Thyroid gland (tissue), 4 donors: ENCODE data around the gene KIF17. TPM values are rescaled to one million over a fixed set of nuclear protein-coding genes. Genes with fewer than 3 reads are reported as not detected.

Source experiments
- DNase-seq, 2 donors: peaks; one replicate each; pipeline ENCODE4 v3.0.0-alpha.2; 2019
- H3K27ac ChIP-seq, 3 donors: fragments of 200-600 bp; sonication (generic); 1 replicate in 2 of 3; 2 replicates in 1 of 3; pipeline ENCODE4 v1.5.1; 2016 to 2019; ENCODE audit warnings: mild to moderate bottlenecking in 1 of 3, moderate library complexity in 1 of 3
- H3K27me3 ChIP-seq: fragments of 200-600 bp; sonication (generic); one replicate; pipeline ENCODE4 v1.5.1; 2019
- H3K36me3 ChIP-seq, 2 donors: fragments of 200-600 bp; sonication (generic); one replicate each; pipeline ENCODE4 v1.5.1; 2016 to 2019
- H3K4me1 ChIP-seq, 2 donors: fragments of 200-600 bp; sonication (generic); one replicate each; pipeline ENCODE4 v1.5.1; 2017 to 2019
- H3K4me3 ChIP-seq, 3 donors: fragments of 200-600 bp; sonication (generic); replicated peaks in 1 of 3; 1 replicate in 2 of 3; 2 replicates in 1 of 3; pipeline ENCODE4 v1.5.1; 2016; ENCODE audit warnings: mild to moderate bottlenecking in 1 of 3
- H3K9me3 ChIP-seq: fragments of 200-600 bp; sonication (generic); one replicate; pipeline ENCODE4 v1.5.1; 2017
- POLR2A ChIP-seq, 2 donors: fragments of 450-650 bp; IDR thresholded peaks; one replicate each; pipeline ENCODE4 v1.6.1; 2017; ENCODE audit warnings: antibody characterized with exemption in 2 of 2, mild to moderate bottlenecking in 2 of 2, moderate library complexity in 1 of 2
- WGBS, 2 donors: methylation state at CpG; one replicate each; pipeline ENCODE4 v1.1.5; 2017; 5-methylcytosine and 5-hydroxymethylcytosine counted together
- intact Hi-C: fragments of 100-400 bp; cut with DNase I; formaldehyde crosslinking; loops from one replicate; pipeline ENCODE4 v1.15.1; 2023
- total RNA-seq, 4 donors: library from RNA; depleted of rRNA; stranded (reverse); fragments of >200 nt; gene quantifications; one replicate each; pipeline ENCODE4 v1.2.3, GENCODE V29; 2016
- TF ChIP-seq, protein P1 (sequence below), 6 experiments: fragments of 200-600 bp in 3 of 6; fragments of 450-650 bp in 3 of 6; sonication (generic) in 3 of 6; IDR thresholded peaks; one replicate each; pipeline ENCODE4 v1.5.1; 2016 to 2019; ENCODE audit warnings: antibody characterized with exemption in 6 of 6, mild to moderate bottlenecking in 2 of 6, inconsistent platforms in 1 of 6, moderate library complexity in 1 of 6

The KIF17 gene
- total RNA-seq, 4 donors from 2014 or later = 7.5 to 11.5 (median 8.6) TPM

DNA sequence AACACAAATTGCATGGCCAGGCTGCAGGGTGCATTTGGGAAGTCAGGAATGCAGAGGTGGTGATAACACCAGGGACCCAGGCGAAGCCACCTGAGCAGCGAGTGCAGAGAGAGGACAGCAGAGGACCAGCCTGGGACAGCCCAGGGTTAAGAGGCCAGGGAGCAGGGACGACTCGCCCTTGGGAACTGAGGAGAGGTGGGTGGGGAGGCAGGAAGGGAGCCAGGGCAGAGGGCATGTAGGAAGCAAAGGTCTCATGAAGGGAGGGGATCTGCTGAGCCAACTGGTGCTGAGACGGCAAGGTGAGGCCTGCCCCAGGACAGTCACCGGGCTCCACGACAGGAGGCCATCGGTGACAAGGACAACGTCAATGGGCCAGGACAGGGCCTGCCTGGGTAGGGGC is 16.4 kb downstream of the KIF17 start:
- WGBS, 2 donors = 86 to 87% methylated on average over 9 of the region's 9 CpGs
- TF ChIP-seq POLR2A (IDR thresholded peaks at IDR 0.05) = no peak
- TF ChIP-seq, protein P1, sequence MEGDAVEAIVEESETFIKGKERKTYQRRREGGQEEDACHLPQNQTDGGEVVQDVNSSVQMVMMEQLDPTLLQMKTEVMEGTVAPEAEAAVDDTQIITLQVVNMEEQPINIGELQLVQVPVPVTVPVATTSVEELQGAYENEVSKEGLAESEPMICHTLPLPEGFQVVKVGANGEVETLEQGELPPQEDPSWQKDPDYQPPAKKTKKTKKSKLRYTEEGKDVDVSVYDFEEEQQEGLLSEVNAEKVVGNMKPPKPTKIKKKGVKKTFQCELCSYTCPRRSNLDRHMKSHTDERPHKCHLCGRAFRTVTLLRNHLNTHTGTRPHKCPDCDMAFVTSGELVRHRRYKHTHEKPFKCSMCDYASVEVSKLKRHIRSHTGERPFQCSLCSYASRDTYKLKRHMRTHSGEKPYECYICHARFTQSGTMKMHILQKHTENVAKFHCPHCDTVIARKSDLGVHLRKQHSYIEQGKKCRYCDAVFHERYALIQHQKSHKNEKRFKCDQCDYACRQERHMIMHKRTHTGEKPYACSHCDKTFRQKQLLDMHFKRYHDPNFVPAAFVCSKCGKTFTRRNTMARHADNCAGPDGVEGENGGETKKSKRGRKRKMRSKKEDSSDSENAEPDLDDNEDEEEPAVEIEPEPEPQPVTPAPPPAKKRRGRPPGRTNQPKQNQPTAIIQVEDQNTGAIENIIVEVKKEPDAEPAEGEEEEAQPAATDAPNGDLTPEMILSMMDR (IDR thresholded peaks at IDR 0.05) = no peak
- Histone ChIP-seq H3K9me3 (no peaks in the 10 kb centered on the region), H3K4me3 (no peak overlapping the region), H3K4me1 (peaks cover 0 to 8% of the 10 kb centered on the region in 2 donors), H3K36me3 (no peaks in the 10 kb centered on the region), H3K27me3 (no peaks in the 10 kb centered on the region), H3K27ac (no peak overlapping the region)
- intact Hi-C loops = no loop called here
- DNase-seq = no peak

DNA sequence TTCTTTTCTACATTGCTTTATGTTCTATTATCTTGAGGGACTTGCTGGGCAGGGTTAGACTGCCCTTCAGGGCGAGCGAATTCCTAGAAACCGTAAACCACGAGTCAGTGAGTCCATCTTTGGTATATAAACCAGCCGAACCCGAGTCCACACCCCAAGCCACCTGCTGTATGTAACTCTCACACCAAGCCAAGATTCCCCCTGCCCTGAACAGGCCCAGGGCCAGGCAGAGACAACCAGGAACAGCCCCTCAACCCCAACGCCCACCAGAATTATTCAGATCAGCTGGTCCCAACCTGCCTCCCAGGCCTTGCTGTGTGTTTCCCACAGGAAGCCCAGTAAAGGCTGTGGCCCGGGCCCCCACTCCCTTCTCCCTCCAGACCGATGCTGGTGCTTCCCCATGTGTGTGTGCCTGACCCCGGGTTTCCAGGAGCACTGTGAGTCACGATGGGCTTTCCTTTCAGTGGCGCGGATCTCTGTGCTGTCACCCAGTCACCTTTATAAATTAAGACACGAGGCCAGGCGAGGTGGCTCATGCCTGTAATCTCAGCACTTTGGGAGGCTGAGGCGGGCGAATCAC is 17.1 kb downstream of the KIF17 start:
- 88 to 90% methylated on average over 16 to 17 of the region's 17 CpGs for WGBS, 2 donors
- H3K9me3 ChIP-seq = no peaks in the 10 kb centered on the region
- TF ChIP-seq POLR2A (IDR thresholded peaks at IDR 0.05) = no peak
- TF ChIP-seq, protein P1 (IDR thresholded peaks at IDR 0.05) = no peak
- H3K4me3 ChIP-seq = no peak overlapping the region
- no peaks in the 10 kb centered on the region for H3K36me3 ChIP-seq
- no peak overlapping the region for H3K27ac ChIP-seq
- H3K4me1 ChIP-seq = peaks cover 0 to 8% of the 10 kb centered on the region in 2 donors
- intact Hi-C loops = no loop called here
- no peaks in the 10 kb centered on the region for H3K27me3 ChIP-seq
- no peak for DNase-seq

DNA sequence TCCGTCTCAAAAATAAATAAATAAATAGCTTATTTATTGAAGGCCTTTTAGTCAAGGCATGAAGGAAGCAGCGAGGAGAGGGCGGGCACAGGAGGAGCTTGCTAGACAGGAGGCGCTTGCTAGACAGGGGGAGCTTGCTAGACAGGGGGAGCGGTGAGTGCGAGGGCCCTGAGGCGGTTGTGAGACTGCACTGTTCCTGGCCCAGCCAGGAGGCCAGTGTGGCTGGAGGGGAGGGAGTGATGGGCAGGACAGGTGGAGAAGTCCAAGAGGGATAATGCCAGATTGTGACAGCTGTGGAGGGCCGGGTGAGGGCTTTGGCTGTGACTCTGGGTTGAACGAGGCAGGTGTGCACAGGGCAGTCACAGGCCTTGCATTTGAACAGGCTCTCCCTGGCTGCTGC is 18.2 kb downstream of the KIF17 start:
- Histone ChIP-seq H3K4me3 (no peak overlapping the region), H3K27me3 (no peaks in the 10 kb centered on the region), H3K27ac (no peak overlapping the region), H3K4me1 (peaks cover 0 to 8% of the 10 kb centered on the region in 2 donors), H3K9me3 (no peaks in the 10 kb centered on the region), H3K36me3 (no peaks in the 10 kb centered on the region)
- intact Hi-C loops = loop anchor here (5.0 kb wide), 1 partner anchor 173 kb away; no protein-coding TSS in a partner anchor
- no peak for TF ChIP-seq POLR2A (IDR thresholded peaks at IDR 0.05)
- TF ChIP-seq, protein P1 (IDR thresholded peaks at IDR 0.05) = no peak
- no peak for DNase-seq
- 84 to 89% methylated on average over 9 of the region's 9 CpGs for WGBS, 2 donors

DNA sequence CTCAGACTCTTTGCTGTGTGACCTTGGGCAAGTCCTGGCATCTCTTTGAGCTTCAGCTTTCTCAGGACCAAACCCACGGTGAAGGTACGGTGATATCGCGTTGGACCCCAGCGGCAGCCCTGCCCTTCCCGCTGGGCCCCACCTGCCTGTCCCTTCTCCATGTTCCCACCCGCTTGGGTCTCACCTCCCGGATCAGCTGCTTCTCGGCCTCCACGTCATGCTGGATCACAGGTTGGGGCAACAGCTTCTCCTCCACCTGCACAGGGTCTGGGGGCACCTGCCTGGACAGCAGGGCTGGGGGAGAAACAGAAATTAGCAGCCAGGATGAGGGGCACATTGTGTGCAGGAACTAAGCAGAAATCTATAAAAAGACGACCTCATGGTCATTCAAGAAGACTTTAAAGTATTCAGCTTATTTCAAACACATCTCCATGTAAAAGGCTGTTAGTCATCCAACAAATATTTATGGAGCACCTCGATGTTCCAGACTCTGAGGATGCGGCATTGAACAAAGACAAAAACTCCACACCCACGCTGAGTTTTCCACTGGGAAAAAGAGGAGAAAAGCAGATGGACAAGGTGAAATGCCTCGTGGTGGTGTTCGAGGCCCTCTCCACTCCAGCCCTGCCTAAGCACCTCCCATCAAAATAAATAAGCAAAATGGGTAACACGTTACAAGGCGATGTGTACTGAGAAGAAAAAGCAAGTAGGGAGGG is 19.5 kb downstream of the KIF17 start:
- Histone ChIP-seq H3K4me1 (peaks cover 0 to 8% of the 10 kb centered on the region in 2 donors), H3K36me3 (no peaks in the 10 kb centered on the region), H3K9me3 (no peaks in the 10 kb centered on the region), H3K27me3 (no peaks in the 10 kb centered on the region), H3K27ac (no peak overlapping the region), H3K4me3 (no peak overlapping the region)
- TF ChIP-seq, protein P1 (IDR thresholded peaks at IDR 0.05) = no peak
- TF ChIP-seq POLR2A (IDR thresholded peaks at IDR 0.05) = no peak
- no peak for DNase-seq
- 90 to 91% methylated on average over 18 of the region's 18 CpGs for WGBS, 2 donors
- intact Hi-C loops = loop anchor here (5.0 kb wide), 1 partner anchor 174 kb away; no protein-coding TSS in a partner anchor

DNA sequence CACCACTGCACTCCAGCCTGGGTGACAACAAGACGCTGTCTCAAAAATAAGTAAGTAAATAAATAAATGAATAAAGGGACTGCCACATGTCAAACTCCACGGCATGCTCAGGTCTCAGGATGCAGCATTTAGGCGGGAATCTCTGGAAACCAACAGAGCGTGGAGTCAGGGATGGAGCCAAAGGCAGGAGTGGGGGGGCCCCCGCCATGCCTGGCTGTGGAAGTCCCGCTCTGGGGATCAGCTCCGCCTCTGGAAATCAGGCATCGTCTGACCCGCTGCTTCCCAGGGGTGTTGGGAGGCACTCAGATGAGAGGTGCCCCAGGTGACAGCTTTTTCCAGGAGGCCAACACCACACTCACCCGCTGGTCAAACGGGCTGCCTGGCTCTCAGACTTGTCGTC is 20.2 kb downstream of the KIF17 start:
- intact Hi-C loops = loop anchor here (2.0 to 5.0 kb wide), 2 partner anchors 175 to 497 kb away; no protein-coding TSS in a partner anchor
- TF ChIP-seq, protein P1 (IDR thresholded peaks at IDR 0.05) = no peak
- no peak for TF ChIP-seq POLR2A (IDR thresholded peaks at IDR 0.05)
- no peak overlapping the region for H3K4me3 ChIP-seq
- H3K36me3 ChIP-seq = no peaks in the 10 kb centered on the region
- no peak overlapping the region for H3K27ac ChIP-seq
- no peaks in the 10 kb centered on the region for H3K27me3 ChIP-seq
- DNase-seq = no peak
- WGBS, 2 donors = 58 to 65% methylated on average over 11 to 12 of the region's 12 CpGs
- H3K4me1 ChIP-seq = peaks cover 0 to 8% of the 10 kb centered on the region in 2 donors
- no peaks in the 10 kb centered on the region for H3K9me3 ChIP-seq
